HG03097 (cell line): ENCODE data around the gene SPIB.

ENCODE experiments used
- ATAC-seq: cut with Tn5 transposase; IDR thresholded peaks from one replicate; pipeline ENCODE4 v1.9.1; 2021; ENCODE audit not compliant: unreplicated experiment, low FRiP score

Gene SPIB

DNA sequence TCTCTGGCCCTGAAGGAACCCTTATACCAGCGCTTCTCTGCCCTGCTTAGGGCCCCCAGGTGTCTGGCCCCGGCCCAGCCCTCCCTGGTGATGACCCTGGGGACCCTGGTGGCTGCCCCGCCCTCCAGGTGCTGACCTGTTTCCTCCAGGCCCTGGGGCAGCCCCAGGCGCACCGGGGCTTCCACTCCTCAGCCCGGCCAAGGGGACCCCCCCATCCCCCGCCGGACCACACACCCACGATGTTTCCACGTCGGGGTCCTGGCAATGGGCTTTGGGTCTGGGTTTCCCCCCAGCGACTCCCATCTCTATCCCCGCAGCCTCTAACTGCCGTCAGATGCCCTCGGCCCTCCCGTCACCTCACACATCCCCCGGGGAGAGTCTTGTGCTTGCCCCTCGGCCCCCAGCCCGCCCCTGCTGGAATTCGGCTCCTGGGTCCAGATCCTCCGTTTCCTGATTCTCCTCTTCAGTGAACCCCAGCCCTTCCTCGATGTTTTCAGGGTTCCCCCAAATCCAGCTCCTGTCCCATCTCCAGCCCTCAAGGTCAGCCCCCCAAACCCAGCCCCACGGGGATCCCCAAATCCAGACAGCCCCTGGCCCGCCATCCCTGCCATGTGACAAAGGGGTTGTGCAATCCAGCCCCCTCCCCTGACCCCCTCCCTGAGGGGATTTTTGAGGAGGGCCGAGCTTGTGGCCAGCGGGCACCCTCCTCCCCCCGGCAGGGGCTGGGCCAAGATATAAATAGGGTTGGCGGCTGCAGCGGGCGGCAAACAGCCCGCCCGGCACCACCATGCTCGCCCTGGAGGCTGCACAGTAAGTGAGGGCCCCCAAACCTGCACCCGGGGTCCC is at the start of gene SPIB:
Gene SPIB, plus strand, starts transcription at position 763 of the 846 bp plus-strand sequence. Its CDS starts 25 bp downstream, at position 788.
- ATAC-seq: no peak

DNA sequence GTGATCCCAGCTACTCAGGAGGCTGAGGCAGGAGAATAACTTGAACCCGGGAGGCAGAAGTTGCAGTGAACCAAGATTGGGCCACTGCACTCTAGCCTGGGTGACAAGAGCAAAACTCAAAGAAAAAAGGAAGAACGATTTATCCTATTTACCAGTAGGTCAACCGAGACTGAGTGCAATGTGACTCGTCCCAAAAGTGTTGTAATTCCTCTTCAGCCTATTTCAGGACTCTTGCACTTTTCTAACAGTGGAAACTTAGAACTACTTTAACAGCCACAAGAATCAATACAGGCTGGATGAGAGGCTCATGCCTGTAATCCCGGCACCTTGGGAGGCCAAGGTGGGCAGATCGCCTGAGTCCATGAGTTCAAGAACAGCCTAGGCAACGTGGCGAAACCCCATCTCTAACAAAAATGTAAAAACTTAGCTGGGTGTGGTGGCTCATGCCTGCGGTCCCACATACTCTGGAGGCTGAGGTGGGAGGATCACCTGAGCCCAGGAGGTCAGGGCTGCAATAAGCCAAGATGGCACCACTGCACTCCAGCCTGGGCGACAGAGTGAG is 46.7 kb upstream of the SPIB start:
- no peak for ATAC-seq

- peak; percentile 77 for ATAC-seq
Measured at GRCh38 chr19:50376166-50377050, 42.3 kb upstream of the SPIB start, which contains the start of gene NR1H2. NR1H2 (plus strand) TSS chr19:50376457; CDS start chr19:50377606, 1,149 bp downstream.

GRCh38 chr19:50377051-50377461 is 41.7 kb upstream of the SPIB start:
- ATAC-seq: no peak

DNA sequence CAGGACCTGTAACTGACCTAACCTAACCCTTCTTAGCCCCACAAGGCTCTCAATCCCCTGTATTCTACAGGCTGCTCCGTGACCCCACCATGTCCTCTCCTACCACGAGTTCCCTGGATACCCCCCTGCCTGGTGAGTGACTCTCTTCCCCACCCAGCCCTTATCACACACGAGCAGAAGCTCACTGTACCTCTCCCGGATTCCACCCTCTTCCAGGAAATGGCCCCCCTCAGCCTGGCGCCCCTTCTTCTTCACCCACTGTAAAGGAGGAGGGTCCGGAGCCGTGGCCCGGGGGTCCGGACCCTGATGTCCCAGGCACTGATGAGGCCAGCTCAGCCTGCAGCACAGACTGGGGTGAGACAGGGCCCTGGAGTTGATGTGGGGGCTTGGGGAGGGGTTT is 41.2 kb upstream of the SPIB start:
- ATAC-seq: no peak

GRCh38 chr19:50378169-50378862 is 40.4 kb upstream of the SPIB start:
- no peak for ATAC-seq

GRCh38 chr19:50378863-50379236 is 39.9 kb upstream of the SPIB start:
- no peak for ATAC-seq

DNA sequence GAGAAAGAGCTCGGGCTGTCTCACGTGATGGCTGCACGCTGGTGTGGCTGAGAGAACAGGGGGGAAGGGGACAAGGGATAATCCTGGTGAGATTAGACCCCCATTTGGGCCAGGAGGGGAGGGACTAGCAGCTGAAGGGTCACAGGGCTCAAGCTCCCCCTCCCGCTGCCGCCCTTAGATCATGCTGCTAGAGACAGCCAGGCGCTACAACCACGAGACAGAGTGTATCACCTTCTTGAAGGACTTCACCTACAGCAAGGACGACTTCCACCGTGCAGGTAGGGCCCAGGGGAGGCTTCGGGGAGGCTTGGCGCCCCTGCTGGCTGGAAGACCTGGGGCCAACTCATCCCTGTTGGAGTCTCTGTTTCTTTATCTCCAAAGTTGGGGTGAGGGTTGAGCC is 39.1 kb upstream of the SPIB start:
- ATAC-seq: no peak

DNA sequence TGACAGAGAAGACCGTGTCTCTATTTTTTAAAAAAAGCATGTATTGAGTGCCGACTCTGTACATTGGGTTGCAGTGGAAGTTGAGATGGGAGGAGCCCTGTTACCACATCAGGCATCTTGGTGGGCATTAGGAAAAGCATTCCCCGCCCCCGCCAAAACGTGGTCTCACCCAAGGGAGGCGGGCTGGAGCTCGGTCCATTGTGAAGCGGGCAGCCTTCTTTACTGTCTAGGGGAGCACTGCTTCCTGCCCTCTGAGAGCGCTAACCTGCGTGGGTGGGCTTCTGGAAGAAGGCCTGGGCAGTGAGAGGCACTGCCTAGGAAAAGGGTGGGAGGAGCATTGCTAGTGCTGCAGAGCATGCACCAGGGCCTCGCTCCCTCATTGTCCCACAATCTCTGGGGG is 38.6 kb upstream of the SPIB start:
- ATAC-seq: no peak

DNA sequence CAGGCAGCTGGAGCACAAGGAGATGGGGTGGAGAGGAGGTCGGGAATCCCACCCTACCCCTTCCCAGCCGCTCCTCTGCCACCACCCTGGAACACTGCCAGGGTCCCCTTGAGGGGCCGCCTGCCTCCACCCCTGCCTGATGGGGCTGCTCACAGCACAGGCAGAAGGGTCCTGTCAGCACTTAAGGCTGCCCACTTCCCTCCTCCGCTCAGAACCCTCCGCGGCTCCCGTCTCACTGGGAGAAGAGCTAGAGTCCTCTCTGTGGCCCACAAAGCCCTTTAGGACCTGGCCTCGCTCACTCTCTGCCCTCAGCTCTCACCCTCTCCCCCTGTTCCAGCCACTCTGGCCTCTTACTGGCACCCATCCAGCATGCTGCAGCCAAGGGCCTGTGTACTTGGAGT is 38.0 kb upstream of the SPIB start:
- no peak for ATAC-seq

- ATAC-seq: no peak
Measured at GRCh38 chr19:50381881-50382729, 36.6 kb upstream of the SPIB start.

GRCh38 chr19:50383001-50383851 is 35.5 kb upstream of the SPIB start:
- ATAC-seq: no peak

DNA sequence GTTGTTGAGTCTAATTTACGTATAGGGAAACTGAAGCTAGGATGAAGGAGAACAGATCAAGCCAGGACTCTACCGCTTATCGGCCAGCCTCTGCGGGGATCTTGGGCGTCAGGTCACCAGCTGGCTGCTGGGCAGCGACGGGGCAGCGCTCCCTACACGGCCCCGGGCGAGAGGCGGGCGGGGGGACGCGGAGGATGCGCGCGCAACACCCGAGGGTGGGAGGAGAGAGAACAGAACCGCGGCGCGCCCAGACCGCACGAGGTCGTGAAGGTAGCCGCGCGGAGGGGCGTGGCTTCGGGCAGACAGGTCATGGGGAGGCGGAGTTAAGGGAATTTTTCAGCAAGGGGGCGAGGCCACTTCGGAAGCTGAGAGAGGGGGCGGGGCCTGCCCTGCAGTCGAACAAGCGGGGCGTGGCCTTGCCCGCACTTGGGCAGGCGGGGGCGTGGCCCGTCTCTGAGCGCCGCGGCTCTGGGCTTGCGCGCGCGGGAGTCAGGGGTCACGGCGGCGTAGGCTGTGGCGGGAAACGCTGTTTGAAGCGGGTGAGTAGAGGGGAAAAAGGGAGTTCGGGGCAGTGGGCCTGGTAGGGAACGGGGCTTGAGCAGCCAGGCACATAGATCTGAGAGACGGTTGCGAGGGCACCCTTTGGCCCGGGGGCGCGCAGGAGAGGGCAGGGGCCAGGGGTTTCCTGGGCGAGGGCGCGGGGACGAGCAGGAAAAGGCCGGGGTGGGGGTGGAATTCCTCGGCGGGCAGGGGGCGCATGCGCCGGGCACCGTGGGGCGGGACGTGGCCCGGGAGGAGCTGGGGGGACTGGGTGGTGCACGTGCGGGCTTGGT is 34.7 kb upstream of the SPIB start, which contains the start of gene POLD1:
Gene POLD1, plus strand, starts transcription at position 496 of the 833 bp plus-strand sequence. CDS start 14,505 bp downstream, outside the sequence.
- peak; percentile 70 for ATAC-seq

DNA sequence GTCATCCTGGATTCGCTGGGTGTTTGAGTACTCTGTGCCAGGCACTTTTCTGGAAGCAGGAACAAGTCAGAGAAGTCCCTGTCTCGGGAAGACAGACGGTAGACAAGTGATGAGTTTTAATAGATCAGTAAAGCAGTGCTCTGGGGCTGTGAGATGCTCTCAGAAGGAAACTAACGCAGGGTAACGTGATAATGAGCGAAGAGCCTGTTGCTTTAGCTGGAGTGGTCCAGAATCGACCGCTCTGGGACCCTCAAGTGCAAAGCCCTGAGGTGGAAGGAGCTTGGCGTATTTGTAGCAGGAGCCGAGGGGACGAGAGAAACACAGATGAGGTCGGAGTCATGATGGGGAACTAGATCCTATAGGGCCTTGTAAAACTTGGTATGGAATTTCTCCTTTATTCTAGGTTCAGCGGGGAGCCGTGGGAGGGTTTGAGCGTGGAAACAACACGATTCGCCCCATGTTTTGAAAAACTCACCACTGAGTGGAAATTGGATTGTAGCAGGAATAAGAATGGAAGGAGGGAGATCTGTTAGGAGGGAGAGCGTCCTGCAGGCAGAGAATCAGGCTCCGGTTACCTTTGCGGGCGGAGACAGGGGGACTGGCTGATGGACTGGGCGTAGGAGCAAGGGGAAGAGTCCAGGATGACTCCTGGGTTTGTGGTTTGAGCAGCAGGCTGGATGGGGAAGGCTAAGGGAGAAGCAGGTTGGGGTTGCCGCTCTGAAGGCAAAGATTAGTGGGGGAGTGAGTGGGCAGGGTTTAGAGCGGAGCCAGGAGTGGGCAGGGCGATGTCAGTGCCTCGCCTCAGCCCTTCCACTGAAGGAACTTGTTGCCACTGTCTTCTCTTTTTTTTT is 33.8 kb upstream of the SPIB start:
- no peak for ATAC-seq

DNA sequence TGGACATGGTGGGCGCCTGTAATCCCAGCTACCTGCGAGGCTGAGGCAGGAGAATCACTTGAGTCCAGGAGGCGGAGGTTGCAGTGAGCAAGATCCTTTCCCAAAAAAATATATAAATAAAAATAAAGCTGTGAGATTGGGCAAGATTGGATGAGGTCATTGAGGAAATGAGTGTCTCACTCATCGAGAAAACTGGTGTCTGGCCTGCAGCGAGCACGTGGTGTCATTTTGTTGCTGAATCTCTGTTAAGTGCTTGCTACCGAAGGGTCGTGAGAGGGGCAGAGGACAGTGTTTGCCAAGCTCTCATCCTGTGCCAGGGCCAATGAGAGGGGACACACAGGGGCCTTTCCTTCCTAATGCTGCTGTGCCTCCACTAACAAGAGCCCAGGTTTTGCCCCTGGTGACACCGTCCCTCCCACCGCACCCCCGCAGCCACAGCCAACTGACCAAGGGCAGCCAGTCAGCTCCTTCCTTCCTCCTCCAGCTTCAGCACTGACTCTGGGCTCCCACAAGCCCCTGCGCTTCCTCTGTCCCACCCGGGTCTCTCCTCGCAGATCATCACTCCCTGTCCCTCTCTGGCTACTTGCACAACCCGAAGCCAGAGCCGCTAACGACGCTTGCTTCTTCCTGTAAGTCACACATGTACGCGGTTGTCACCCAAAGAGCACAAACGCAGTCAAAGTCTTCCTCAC is 31.4 kb upstream of the SPIB start:
- ATAC-seq: no peak

- ATAC-seq: no peak
Measured at GRCh38 chr19:50387868-50388245, 30.9 kb upstream of the SPIB start.
